Spleen (tissue), 11 donors: ENCODE data around the gene UPK1B. TPM values are rescaled to one million over a fixed set of nuclear protein-coding genes. Genes with fewer than 3 reads are reported as not detected.

Experiments used
- DNase-seq: peaks from one replicate; pipeline ENCODE4 v3.0.0-alpha.2; 2020
- H3K27ac ChIP-seq, 8 donors: fragments of 200-600 bp; sonication (generic) in 7 of 8; 1 replicate in 4 of 8; 2 replicates in 4 of 8; pipeline versions ENCODE4 v1.5.0 to v1.8.0; 2016 to 2021; ENCODE audit warnings: inconsistent platforms in 4 of 8, mild to moderate bottlenecking in 4 of 8, moderate library complexity in 1 of 8
- H3K27me3 ChIP-seq, 7 donors: fragments of 200-600 bp; sonication (generic) in 6 of 7; replicated peaks in 1 of 7; 1 replicate in 4 of 7; 2 replicates in 3 of 7; pipeline versions ENCODE4 v1.5.0 to v1.8.0; 2016 to 2021; ENCODE audit warnings: inconsistent platforms in 3 of 7, mild to moderate bottlenecking in 1 of 7
- H3K36me3 ChIP-seq, 6 donors: fragments of 200-600 bp; sonication (generic) in 5 of 6; 1 replicate in 4 of 6; 2 replicates in 2 of 6; pipeline versions ENCODE4 v1.5.0 to v1.8.0; 2016 to 2021; ENCODE audit warnings: inconsistent platforms in 2 of 6
- H3K4me1 ChIP-seq, 6 donors: fragments of 200-600 bp; sonication (generic) in 5 of 6; 1 replicate in 3 of 6; 2 replicates in 3 of 6; pipeline versions ENCODE4 v1.5.0 to v1.8.0; 2016 to 2021; ENCODE audit warnings: inconsistent platforms in 3 of 6
- H3K4me3 ChIP-seq, 8 donors: fragments of 200-600 bp; sonication (generic) in 7 of 8; 1 replicate in 4 of 8; 2 replicates in 4 of 8; pipeline versions ENCODE4 v1.5.0 to v1.8.0; 2016 to 2021; ENCODE audit warnings: inconsistent platforms in 4 of 8, mild to moderate bottlenecking in 4 of 8, moderate library complexity in 2 of 8
- H3K9me3 ChIP-seq, 8 donors: fragments of 200-600 bp; sonication (generic) in 7 of 8; 1 replicate in 4 of 8; 2 replicates in 4 of 8; pipeline versions ENCODE4 v1.5.0 to v1.8.0; 2016 to 2021; ENCODE audit warnings: inconsistent platforms in 4 of 8
- CTCF ChIP-seq, 11 experiments: fragments of 200-600 bp in 7 of 11; fragments of 450-650 bp in 4 of 11; sonication (generic) in 4 of 11; IDR thresholded peaks in 8 of 11; conservative IDR thresholded peaks in 3 of 11; 1 replicate in 7 of 11; 2 replicates in 4 of 11; pipeline versions ENCODE4 v1.4.0 to v1.8.0; 2016 to 2021; ENCODE audit warnings: antibody characterized with exemption in 11 of 11, inconsistent platforms in 4 of 11, mild to moderate bottlenecking in 1 of 11
- POLR2A ChIP-seq, 3 donors: fragments of 450-650 bp; IDR thresholded peaks; one replicate each; pipeline ENCODE4 v1.5.1; 2017; ENCODE audit warnings: antibody characterized with exemption in 3 of 3, mild to moderate bottlenecking in 1 of 3
- POLR2AphosphoS5 ChIP-seq, 3 donors: sonication (generic); formaldehyde crosslinking; IDR thresholded peaks; one replicate each; pipeline ENCODE4 v1.5.1; 2017; ENCODE audit warnings: antibody characterized with exemption in 3 of 3
- WGBS, 5 donors: extraction: QIAGEN DNeasy Blood & Tissue Kit in 3 of 5; methylation state at CpG; one replicate each; pipeline versions ENCODE4 v1.1.5 to v1.1.7; 2013 to 2018; 5-methylcytosine and 5-hydroxymethylcytosine counted together
- intact Hi-C: fragments of 100-400 bp; cut with DNase I; formaldehyde crosslinking; loops from one replicate; pipeline ENCODE4 v1.15.0; 2023; ENCODE audit warnings: low total_unique reads
- polyA plus RNA-seq, 3 donors: library from polyadenylated mRNA; stranded (reverse); fragments of 200-250 nt; gene quantifications; one replicate each; pipeline ENCODE4 v1.2.1, GENCODE V29; 2013
- total RNA-seq, 7 donors: library from RNA; depleted of rRNA in 3 of 7; stranded (reverse); fragments of >200 nt in 3 of 7; fragmentation: NEBNext Ultra II Directional in 4 of 7; extraction: Animal tissue kit (Norgen Biotek cat#: 25700) in 4 of 7; gene quantifications; one replicate each; pipeline versions ENCODE4 v1.1.0 to v1.2.1, GENCODE V29; 2016 to 2021
- donor health status: healthy with polysubstance abuse.
- donor health status: DM: no; HTN: no; CAD: no; lungs with moderate emphysema.
- donor health status: DM: no; HTN: no; CAD: no.
- donor health status: Bipolar disorder and iron deficiency.
- donor health status: healthy.
- donor health status: DM: no; HTN: no; CAD: no.
- donor health status: DM: yes; HTN: yes; CAD: no.

Gene UPK1B
- total and polyA plus RNA-seq, 10 donors, result not detected

GRCh38 chr3:119181765-119182164 lies 8.4 kb downstream of the UPK1B start:
- Histone ChIP-seq H3K4me1 (no peaks in the 10 kb centered on the region), H3K27ac (no peak overlapping the region), H3K27me3 (peaks cover 0 to 11% (median 0%) of the 10 kb centered on the region in 7 donors), H3K36me3 (no peaks in the 10 kb centered on the region), H3K4me3 (no peak overlapping the region), H3K9me3 (no peaks in the 10 kb centered on the region)
- no peak for DNase-seq
- 80 to 86% (median 82%) methylated on average over 3 of the region's 3 CpGs for WGBS, 5 donors
- TF ChIP-seq POLR2A (IDR thresholded peaks at IDR 0.05) (no peak), POLR2AphosphoS5 (IDR thresholded peaks at IDR 0.05) (no peak), CTCF (IDR thresholded peaks at IDR 0.05 in 8 of 11, conservative IDR thresholded peaks at IDR 0.05 in 3 of 11) (no peak)
- intact Hi-C loops, result no loop called here

- H3K4me1 ChIP-seq, result no peaks in the 10 kb centered on the region
Observed at GRCh38 chr3:119184111-119184510, 10.7 kb downstream of the UPK1B start.

GRCh38 chr3:119184796-119185570 lies 11.6 kb downstream of the UPK1B start:
- WGBS, 5 donors, result 82 to 94% (median 88%) methylated on average over 7 of the region's 7 CpGs
- no peak for TF ChIP-seq POLR2A (IDR thresholded peaks at IDR 0.05)
- TF ChIP-seq POLR2AphosphoS5 (IDR thresholded peaks at IDR 0.05), result no peak
- TF ChIP-seq CTCF (IDR thresholded peaks at IDR 0.05 in 8 of 11, conservative IDR thresholded peaks at IDR 0.05 in 3 of 11), result no peak
- Histone ChIP-seq H3K9me3 (no peaks in the 10 kb centered on the region), H3K27me3 (no peaks in the 10 kb centered on the region), H3K4me3 (no peak overlapping the region), H3K27ac (no peak overlapping the region), H3K36me3 (no peaks in the 10 kb centered on the region), H3K4me1 (no peaks in the 10 kb centered on the region)
- intact Hi-C loops, result no loop called here
- no peak for DNase-seq

More at GRCh38 chr3:119184111-119184510, 10.7 kb downstream of the UPK1B start:
- Histone ChIP-seq H3K36me3 (no peaks in the 10 kb centered on the region), H3K27ac (no peak overlapping the region), H3K27me3 (no peaks in the 10 kb centered on the region), H3K9me3 (no peaks in the 10 kb centered on the region), H3K4me3 (no peak overlapping the region)
- intact Hi-C loops, result no loop called here
- no peak for DNase-seq
- 73 to 85% (median 81%) methylated on average over 9 of the region's 9 CpGs for WGBS, 5 donors
- TF ChIP-seq CTCF (IDR thresholded peaks at IDR 0.05 in 8 of 11, conservative IDR thresholded peaks at IDR 0.05 in 3 of 11) (no peak), POLR2AphosphoS5 (IDR thresholded peaks at IDR 0.05) (no peak), POLR2A (IDR thresholded peaks at IDR 0.05) (no peak)

GRCh38 chr3:119187266-119187665 lies 13.9 kb downstream of the UPK1B start:
- no peaks in the 10 kb centered on the region for H3K27me3 ChIP-seq
- no peak for DNase-seq
- no peaks in the 10 kb centered on the region for H3K4me1 ChIP-seq
- H3K36me3 ChIP-seq, result no peaks in the 10 kb centered on the region
- H3K27ac ChIP-seq, result no peak overlapping the region
- no peak for TF ChIP-seq POLR2AphosphoS5 (IDR thresholded peaks at IDR 0.05)
- TF ChIP-seq CTCF (IDR thresholded peaks at IDR 0.05 in 8 of 11, conservative IDR thresholded peaks at IDR 0.05 in 3 of 11), result no peak
- TF ChIP-seq POLR2A (IDR thresholded peaks at IDR 0.05), result no peak
- no peak overlapping the region for H3K4me3 ChIP-seq
- intact Hi-C loops, result no loop called here
- H3K9me3 ChIP-seq, result no peaks in the 10 kb centered on the region
